ENCODE data around the gene LBHD2.

The LBHD2 gene

GRCh38 chr14:103091883-103092222, 7.8 kb downstream of the LBHD2 start:
- DNase-seq: no peak

GRCh38 chr14:103093856-103094405, 9.9 kb downstream of the LBHD2 start:
- no peak for DNase-seq

GRCh38 chr14:103094406-103095209, 10.6 kb downstream of the LBHD2 start, which contains the start of gene EXOC3L4:
Gene EXOC3L4 (plus strand): TSS chr14:103094725. CDS start chr14:103100220, 5,495 bp downstream.
- no peak for DNase-seq

GRCh38 chr14:103095210-103095778, 11.3 kb downstream of the LBHD2 start:
- no peak for DNase-seq

- DNase-seq: no peak
These were observed 12.4 kb downstream of the LBHD2 start for GRCh38 chr14:103096387-103096786.

GRCh38 chr14:103097244-103097993, 13.4 kb downstream of the LBHD2 start:
- DNase-seq: no peak

GRCh38 chr14:103097994-103098957, 14.3 kb downstream of the LBHD2 start:
- DNase-seq: no peak

- no peak for DNase-seq
These were observed 15.2 kb downstream of the LBHD2 start for GRCh38 chr14:103099081-103099732.

- DNase-seq: no peak
These were observed 15.8 kb downstream of the LBHD2 start for GRCh38 chr14:103099733-103100280.

- no peak for DNase-seq
These were observed 16.5 kb downstream of the LBHD2 start for GRCh38 chr14:103100281-103101121.

- no peak for DNase-seq
These were observed 17.4 kb downstream of the LBHD2 start for GRCh38 chr14:103101257-103101962.

GRCh38 chr14:103101963-103102688, 18.1 kb downstream of the LBHD2 start:
- DNase-seq: no peak

GRCh38 chr14:103102689-103103260, 18.8 kb downstream of the LBHD2 start:
- no peak for DNase-seq

- DNase-seq: peak; percentile 97
These were observed 19.7 kb downstream of the LBHD2 start for GRCh38 chr14:103103461-103104388.

GRCh38 chr14:103104389-103104653, 20.3 kb downstream of the LBHD2 start:
- no peak for DNase-seq

- peak; percentile 79 for DNase-seq
These were observed 20.8 kb downstream of the LBHD2 start for GRCh38 chr14:103104654-103105452.

- peak; percentile 95 for DNase-seq
These were observed 21.7 kb downstream of the LBHD2 start for GRCh38 chr14:103105580-103106150.

Data from NCI-H1694 treated with DMSO at 0.1 percent for 48 hours (cell line).